Frontal cortex (tissue), 4 donors: ENCODE data around the gene LIMK2. TPM values are rescaled to one million over a fixed set of nuclear protein-coding genes. Genes with fewer than 3 reads are reported as not detected.
"Not testable (repeated sequence)": the region's sequence is repeated elsewhere in the genome, so short reads cannot be mapped to it uniquely, and the experiment has no call there.

Source experiments
- DNase-seq, 2 donors: peaks; one replicate each; pipeline ENCODE4 v3.0.0; 2012; ENCODE audit warnings: low spot score in 2 of 2
- FAIRE-seq: peaks from 2 replicates; lab custom pipeline; 2012; peaks lifted over from hg19 to GRCh38; lab: Jason Lieb, UNC
- total RNA-seq: library from RNA; depleted of rRNA; stranded (reverse); fragments of >200 nt; gene quantifications from one replicate; pipeline ENCODE4 v1.2.3, GENCODE V29; 2014
- donor health status: control.
- donor health status: control.
- donor health status: control.

The LIMK2 gene
- total RNA-seq, 1 donor from 2014 or later = 13.9 TPM

- FAIRE-seq = no peak
- DNase-seq = no peak
These were observed 1.3 kb upstream of the LIMK2 start for GRCh38 chr22:31210556-31211421.

GRCh38 chr22:31211482-31211861, 626 bp upstream of the LIMK2 start:
- FAIRE-seq = no peak
- peak in 1 of 2 donors; percentile 22 for DNase-seq

- DNase-seq (no peak), FAIRE-seq (no peak)
These were observed 908 bp downstream of the LIMK2 start for GRCh38 chr22:31212783-31213629.

GRCh38 chr22:31215018-31215535, 3.0 kb downstream of the LIMK2 start:
- DNase-seq (no peak), FAIRE-seq (no peak)

- no peak for FAIRE-seq
These were observed 6.6 kb downstream of the LIMK2 start for GRCh38 chr22:31218565-31219262.

GRCh38 chr22:31221084-31221483, 9.0 kb downstream of the LIMK2 start:
- no peak for DNase-seq
- no peak for FAIRE-seq

More at GRCh38 chr22:31218565-31219262, 6.6 kb downstream of the LIMK2 start:
- no peak for DNase-seq

- FAIRE-seq = no peak
These were observed 10.6 kb downstream of the LIMK2 start for GRCh38 chr22:31222736-31223135.

GRCh38 chr22:31223786-31224191, 11.7 kb downstream of the LIMK2 start:
- FAIRE-seq (no peak), DNase-seq (no peak)

More at GRCh38 chr22:31222736-31223135, 10.6 kb downstream of the LIMK2 start:
- DNase-seq = no peak

GRCh38 chr22:31224691-31225090, 12.6 kb downstream of the LIMK2 start:
- FAIRE-seq, DNase-seq: not testable (repeated sequence)

GRCh38 chr22:31227186-31227585, 15.1 kb downstream of the LIMK2 start:
- no peak for DNase-seq
- FAIRE-seq = no peak

- no peak for DNase-seq
- FAIRE-seq = no peak
These were observed 17.4 kb downstream of the LIMK2 start for GRCh38 chr22:31229402-31230079.

GRCh38 chr22:31230155-31230870, 18.2 kb downstream of the LIMK2 start:
- FAIRE-seq (no peak), DNase-seq (no peak)

- FAIRE-seq (no peak), DNase-seq (peak; percentile 29 to 52)
These were observed 18.9 kb downstream of the LIMK2 start for GRCh38 chr22:31230871-31231621.

- FAIRE-seq (no peak), DNase-seq (no peak)
These were observed 20.9 kb downstream of the LIMK2 start for GRCh38 chr22:31233001-31233400.

- no peak for FAIRE-seq
These were observed 23.0 kb downstream of the LIMK2 start for GRCh38 chr22:31235081-31235480.

GRCh38 chr22:31236044-31236443, 23.9 kb downstream of the LIMK2 start:
- not testable (repeated sequence) for DNase-seq, FAIRE-seq

More at GRCh38 chr22:31235081-31235480, 23.0 kb downstream of the LIMK2 start:
- no peak for DNase-seq

- FAIRE-seq (no peak), DNase-seq (no peak)
These were observed 26.0 kb downstream of the LIMK2 start for GRCh38 chr22:31238057-31238456.

GRCh38 chr22:31239771-31240370, 27.8 kb downstream of the LIMK2 start:
- DNase-seq = no peak
- FAIRE-seq = no peak
